Activated CD8-positive, alpha-beta memory T cell treated with anti-CD3 and anti-CD28 coated beads, Interleukin-2, amount 50 U/mL, for 24 hours (primary cell): Measurements from ENCODE around the gene DPP8.
"Not testable (repeated sequence)": the region's sequence is repeated elsewhere in the genome, so short reads cannot be mapped to it uniquely, and the experiment has no call there.

ENCODE experiments used
- DNase-seq: peaks from one replicate; pipeline ENCODE4 v3.0.0-alpha.2; 2020; ENCODE audit errors: extremely low read depth

The DPP8 gene

DNA sequence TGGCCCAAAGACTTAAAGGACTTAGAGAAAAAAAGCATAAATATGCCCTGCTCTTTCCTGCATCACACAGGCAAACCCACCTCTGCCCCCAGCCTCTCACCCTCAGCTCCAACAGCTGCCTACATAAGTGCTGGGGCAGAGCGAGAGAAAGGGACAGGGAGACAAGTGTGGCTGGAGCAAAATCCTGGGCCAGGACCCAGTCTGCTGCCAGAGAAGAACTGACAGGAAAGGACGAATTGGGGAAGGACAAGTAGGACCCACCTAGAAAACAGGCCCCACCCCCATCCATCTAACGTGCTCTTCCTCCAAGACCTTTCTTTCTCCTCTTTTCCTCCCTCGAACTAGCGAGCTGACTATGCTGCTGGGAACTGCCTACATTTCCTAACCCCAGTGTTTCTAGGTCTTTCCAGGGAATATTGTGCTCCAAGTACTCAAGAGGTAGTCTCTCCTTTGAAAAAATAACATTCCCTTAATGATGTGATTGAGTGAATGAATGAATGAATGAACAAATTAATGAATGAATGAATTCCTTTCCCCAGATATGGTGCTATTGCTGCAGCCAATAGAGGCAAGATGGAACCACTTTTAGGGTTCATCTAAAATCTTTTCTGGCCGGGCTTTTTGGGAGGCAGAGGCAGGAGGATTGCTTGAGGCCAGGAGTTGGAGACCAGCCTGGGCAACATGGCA lies 113.2 kb downstream of the DPP8 start:
- no peak for DNase-seq

DNA sequence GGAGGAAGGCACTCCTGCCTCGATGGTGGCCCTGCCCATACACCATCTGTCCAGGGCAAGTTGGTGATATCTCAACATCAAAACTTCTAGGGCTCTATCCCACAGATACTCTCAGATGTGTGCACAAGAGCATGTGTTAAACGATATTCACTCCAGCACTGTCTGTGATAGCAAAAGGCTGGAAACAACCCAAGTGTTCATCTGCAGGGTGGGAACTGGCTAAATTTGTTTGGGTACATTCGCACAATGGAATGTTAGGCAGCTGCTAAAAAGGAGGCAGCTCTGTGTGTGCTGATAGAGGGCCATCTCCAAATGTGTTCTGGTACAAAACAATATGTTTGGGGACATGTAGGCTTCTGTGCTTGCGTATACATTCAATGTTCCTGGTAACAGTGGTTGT lies 114.5 kb downstream of the DPP8 start:
- DNase-seq, result no peak

DNA sequence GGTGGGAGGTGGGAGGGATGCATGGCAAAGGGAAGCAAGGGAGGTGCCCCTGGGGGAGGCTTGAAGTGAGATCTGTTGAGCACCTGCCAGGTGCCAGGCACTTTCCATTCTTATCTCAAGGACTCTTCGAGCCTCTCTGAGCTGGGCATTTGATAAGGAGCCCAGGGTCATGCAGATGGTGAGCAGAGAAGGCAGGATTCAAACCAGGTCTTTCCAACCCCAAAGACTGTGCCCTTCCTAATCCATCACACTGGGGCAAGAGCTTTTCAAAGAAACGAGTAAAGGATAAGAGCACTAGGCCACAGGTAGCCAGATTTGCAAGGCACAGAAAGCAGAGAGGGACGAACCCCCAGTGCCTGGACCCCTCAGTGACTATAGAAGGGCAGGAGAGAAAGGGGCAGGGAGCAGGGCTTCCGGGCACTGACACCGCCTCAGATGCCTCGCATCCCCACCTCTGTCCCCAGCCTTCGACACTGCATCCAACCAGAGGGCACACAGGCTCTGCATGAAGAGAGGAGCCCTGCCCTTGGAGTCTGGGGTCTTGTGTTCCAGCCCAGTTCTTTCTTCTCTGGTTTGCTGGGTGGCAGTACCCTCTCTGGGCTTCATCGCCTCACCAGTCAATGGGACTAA lies 115.8 kb downstream of the DPP8 start:
- no peak for DNase-seq

DNA sequence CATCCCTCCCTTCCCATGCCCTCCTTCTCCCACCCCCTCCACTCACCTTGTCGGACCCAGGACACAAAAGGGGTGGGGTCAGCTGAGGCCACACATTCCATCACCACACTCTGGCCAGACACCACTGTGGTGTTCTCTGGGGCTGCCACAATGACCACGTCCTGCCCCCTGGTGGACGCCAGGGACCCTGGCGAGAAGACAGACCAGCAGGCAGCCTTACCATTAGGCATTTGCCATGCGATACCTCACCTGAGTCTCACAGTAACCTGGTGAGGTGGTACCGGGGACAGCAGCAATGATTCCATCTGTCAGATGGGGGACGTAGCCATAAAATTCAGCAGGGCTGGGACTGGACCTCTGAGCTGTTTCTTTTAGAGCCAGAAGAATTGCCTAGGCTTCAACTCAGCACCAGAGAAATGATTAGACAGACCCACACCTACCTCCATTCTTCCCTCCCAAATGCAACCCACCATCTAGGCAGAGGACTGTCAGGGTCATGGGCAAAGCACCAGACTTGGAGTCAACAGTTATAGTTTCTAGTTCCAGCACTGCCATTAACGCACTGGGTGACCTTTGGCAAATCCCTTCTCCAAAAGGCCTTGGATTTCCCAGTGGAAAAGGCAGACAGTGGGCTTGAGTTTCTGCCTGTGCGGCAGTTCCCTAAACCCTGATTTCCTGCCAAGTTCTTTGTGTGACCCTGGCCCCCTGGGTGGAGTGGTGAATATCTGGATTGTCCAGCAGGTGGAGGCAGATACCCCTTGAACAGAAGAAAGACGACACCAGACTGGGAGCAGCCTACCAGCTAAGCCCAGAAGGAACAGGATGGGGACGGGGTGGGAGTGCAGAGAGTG lies 116.5 kb downstream of the DPP8 start:
- DNase-seq, result no peak

DNA sequence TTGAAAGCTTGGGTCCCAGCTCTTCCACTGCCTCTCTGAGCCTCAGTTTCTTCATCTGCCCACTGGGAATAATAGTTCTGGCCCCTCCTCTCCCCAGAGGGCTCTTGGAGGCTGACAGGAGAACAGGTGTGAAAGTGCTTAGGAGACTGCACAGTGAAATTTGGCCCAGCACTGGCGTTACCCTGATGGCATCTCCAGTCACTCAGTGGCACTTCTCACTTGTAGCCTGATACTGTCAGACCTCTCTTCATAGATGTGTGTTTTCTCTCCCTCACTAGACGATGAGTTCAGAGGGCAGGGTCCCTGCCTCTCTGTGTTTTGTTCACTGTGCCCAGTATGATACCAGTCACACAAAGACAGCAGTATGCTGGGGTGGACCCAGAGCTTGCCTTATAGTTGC lies 117.5 kb downstream of the DPP8 start:
- DNase-seq, result no peak

DNA sequence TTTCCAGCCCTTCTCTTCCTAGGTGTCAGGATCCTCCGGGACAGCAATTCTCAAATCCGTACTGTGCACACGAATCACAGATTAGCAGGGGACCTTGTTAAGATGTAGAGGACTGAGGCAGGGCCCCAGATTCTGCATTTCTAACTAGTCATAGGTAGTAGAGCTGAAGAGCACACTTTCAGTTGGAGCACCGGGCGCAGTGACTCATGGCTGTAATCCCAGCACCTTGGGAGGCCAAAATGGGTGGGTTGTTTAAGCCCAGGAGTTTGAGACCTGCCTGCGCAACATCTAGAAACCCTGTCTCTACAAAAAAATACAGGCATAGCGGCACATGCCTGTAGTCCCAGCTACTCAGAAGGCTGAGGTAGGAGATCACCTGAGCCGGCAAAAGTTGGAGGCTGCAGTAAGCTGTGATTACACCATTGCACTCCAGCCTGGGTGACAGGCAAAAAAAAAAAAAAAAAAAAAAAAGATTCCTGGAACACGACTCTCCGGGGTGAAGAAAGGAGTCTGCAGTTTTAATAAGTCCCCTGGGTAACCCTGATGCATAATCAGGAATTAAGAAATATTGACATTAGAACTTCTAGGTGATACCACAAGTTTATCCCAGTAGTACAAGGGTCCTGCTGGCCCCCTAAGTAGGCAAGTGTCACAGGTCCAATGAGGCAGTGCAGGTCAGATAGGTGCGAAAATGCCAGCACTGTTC lies 118.3 kb downstream of the DPP8 start:
- DNase-seq, result no peak

DNA sequence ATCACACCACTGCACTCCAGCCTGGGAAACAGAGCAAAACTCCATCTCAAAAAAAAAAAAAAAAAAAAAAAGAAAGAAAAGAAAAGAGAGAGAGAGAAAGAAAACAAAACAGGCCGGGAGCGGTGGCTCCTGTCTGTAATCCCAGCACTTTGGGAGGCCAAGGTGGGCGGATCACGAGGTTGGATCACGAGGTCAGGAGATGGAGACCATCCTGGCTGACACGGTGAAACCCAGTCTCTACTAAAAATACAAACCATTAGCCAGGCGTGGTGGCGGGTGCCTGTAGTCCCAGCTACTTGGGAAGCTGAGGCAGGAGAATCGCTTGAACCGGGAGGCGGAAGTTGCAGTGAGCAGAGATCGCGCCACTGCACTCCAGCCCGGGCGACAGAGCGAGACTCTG lies 119.0 kb downstream of the DPP8 start:
- DNase-seq, result not testable (repeated sequence)

DNA sequence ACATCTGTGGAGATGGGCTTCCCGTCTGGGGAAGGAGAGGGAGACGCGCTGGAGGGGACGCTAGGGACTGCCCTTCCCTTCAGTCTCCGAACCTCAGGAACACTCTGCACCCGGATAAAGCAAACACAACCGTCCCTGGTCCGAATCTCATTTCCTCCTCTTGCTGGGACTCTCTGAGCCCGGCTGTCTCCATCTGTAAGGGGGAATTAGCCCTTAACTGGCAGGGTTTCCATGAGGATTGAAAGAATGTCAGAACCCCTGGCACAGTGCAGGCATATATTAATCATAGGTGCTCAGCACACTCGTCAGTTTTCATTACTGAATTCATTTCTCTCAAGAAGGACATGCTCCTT lies 120.5 kb downstream of the DPP8 start:
- no peak for DNase-seq

DNA sequence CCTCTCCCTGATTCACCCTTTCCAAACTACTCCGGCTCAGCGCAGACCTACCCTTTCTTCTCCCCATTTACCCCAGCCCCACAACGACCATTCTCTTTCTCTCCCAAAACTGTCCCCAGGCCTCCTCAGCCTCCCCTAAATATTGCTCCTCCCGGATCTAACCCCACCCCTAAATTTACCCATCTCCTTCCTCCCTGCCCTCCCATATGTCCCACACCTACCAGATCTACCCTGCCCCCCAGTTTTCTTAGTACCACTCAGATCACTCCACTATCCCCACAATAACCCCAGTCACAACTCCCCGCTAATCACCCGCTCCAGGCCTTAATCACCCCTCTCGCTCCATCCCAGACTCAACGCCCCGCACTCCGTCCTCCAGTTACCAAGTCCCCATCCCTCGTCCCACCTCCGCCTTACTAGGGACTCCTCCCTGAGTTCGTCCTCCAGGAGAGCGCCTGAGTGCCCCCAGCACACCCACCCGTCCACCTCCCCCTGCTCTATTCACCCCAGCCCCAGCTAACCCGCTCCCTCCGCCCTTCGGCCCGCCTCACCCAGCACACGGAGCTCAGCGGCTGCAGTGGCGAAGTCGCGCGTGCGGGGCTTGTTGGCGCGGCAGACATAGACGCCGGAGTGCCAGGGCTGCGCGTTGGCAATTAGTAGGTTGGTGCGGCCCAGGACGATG lies 121.1 kb downstream of the DPP8 start:
- no peak for DNase-seq

DNA sequence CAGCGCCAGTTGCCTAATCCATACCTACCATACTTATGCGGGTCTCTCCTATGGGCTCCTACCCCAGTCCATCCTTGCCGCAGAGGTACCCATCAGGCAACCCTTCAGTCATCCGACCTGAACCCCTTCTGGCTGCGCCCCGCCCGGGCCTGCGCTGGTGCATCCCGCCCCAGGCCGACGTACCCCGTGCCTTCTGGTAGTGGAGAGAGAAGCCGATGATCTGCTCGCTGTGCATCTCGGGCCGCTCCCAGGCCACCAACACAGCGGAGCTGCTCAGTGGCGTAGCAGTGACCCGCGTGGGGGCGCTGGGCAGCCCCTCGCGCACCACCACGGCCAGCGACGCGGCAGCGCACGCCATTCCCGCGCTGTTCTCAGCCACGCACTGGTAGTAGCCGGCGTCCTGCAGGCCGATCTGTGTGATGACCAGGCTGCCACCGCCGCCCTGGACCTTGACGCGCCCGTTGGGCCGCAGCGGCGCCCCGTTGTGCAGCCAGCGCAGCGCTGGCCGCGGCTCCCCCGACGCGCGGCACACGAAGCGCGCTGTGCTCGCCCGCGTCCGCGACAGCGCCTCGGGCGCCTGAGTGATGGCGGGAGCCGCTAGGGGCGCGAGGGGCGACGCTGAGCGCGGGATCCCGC lies 121.8 kb downstream of the DPP8 start:
- DNase-seq, result no peak

DNA sequence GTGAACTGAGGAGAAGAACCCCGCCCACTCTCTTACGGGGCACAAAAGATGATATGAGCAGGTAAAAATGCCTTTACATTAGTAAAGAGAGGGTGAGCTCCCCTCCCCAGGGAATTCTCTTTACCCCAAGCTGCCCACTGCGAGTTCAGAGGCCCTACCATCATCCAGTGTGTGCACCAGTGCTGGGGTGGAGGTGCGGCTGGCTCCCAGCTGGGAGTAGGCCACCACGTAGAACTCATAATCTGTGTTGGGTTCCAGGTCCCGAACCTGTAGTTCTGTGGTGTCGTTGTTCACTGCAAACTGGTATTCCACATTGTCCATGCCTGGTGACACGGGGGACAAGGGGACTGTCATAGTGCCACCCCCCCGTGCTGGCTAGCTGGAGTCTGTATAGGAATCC lies 122.6 kb downstream of the DPP8 start:
- DNase-seq, result no peak

DNA sequence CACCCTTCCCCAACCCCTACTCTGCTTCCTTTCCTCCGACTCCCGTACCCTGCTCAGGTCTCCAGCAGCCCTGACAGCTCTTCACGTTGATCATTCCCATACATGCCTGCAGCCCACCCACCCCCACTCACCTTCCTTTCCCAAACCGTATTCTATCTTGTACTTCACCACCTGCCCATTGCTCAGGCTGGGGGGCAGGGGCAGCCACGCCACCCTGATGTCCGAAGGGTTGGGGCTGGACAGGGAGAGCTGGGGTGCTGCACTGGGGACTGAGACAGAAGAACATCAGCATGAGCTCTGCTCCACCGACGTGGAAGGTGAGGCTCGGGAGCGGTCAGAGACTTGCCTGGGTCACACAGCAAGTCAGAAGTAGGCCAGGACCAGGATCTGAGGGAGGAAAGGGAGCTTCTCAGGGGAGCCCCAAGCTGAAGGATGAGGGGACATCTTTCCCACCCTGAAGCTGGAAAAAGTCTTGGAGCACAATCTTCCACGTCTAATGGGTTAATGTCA lies 123.2 kb downstream of the DPP8 start:
- no peak for DNase-seq

DNA sequence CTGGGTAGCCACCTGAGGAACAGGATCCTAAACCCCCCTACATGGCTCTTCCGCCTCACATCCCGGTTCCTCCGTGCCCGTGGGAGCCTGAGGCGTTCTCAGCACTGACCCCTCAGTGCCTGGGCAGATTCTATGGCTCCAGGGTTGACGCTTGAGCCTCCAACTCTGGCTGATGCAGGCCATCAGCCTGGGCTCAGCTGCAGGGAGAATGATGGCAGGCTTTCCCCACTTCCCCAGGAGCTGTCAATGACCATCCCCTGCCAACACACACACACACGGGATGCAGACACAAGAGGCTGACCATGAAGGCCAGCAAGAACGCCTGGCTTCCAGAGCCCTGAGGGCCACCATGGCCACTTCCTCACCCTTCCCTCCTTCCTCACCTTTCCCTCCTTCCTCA lies 123.9 kb downstream of the DPP8 start:
- DNase-seq, result no peak

DNA sequence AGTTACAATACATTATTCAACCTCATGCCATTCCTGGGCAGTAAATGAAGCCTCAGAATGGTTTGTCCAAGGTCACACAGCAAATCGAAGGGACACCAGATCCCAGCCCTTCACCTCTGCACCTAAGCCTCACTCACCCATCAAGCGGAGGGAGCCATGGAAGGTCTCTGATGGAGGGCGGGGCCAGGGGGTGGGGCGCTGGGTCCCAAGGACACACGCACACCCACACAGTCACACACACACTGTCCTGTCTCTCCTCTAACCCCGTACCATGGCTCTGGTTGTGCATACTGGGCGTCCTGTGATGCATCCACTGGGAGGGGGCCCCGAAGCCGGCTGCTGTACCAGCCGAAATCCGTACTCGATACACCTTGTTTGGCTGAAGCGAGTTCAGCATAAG lies 124.4 kb downstream of the DPP8 start:
- DNase-seq, result no peak
